Uterus (tissue), 4 donors: ENCODE measurements around the gene FUT3. TPM values are rescaled to one million over a fixed set of nuclear protein-coding genes. Genes with fewer than 3 reads are reported as not detected.
"Not testable (repeated sequence)": the region's sequence is repeated elsewhere in the genome, so short reads cannot be mapped to it uniquely, and the experiment has no call there.

Experiments used
- DNase-seq, 2 donors: peaks; one replicate each; pipeline ENCODE4 v3.0.0-alpha.2; 2019 to 2020
- H3K27ac ChIP-seq, 2 donors: fragments of 200-600 bp; sonication (generic); 1 replicate in 1 of 2; 2 replicates in 1 of 2; pipeline ENCODE4 v1.5.1; 2016 to 2018
- H3K27me3 ChIP-seq, 2 donors: fragments of 200-600 bp; sonication (generic); one replicate each; pipeline ENCODE4 v1.5.1; 2018 to 2019; ENCODE audit warnings: control low read depth in 1 of 2
- H3K36me3 ChIP-seq, 2 donors: fragments of 200-600 bp; sonication (generic); one replicate each; pipeline ENCODE4 v1.5.1; 2019; ENCODE audit warnings: control low read depth in 1 of 2
- H3K4me1 ChIP-seq, 2 donors: fragments of 200-600 bp; sonication (generic); one replicate each; pipeline ENCODE4 v1.5.1; 2018 to 2019; ENCODE audit warnings: control low read depth in 1 of 2
- H3K4me3 ChIP-seq, 2 donors: fragments of 200-600 bp; sonication (generic); 1 replicate in 1 of 2; 2 replicates in 1 of 2; pipeline ENCODE4 v1.5.1; 2018 to 2019; ENCODE audit warnings: mild to moderate bottlenecking in 1 of 2
- H3K9me3 ChIP-seq, 2 donors: fragments of 200-600 bp; sonication (generic); one replicate each; pipeline ENCODE4 v1.5.1; 2019; ENCODE audit warnings: control low read depth in 1 of 2
- CTCF ChIP-seq, 4 experiments: fragments of 200-600 bp in 2 of 4; fragments of 450-650 bp in 2 of 4; sonication (generic) in 2 of 4; IDR thresholded peaks; one replicate each; pipeline ENCODE4 v1.5.1; 2016 to 2019; ENCODE audit warnings: antibody characterized with exemption in 4 of 4, mild to moderate bottlenecking in 2 of 4, moderate library complexity in 1 of 4
- POLR2A ChIP-seq, 2 donors: fragments of 450-650 bp; IDR thresholded peaks; one replicate each; pipeline ENCODE4 v1.6.1; 2016; ENCODE audit warnings: antibody characterized with exemption in 2 of 2, mild to moderate bottlenecking in 1 of 2, moderate library complexity in 1 of 2
- intact Hi-C: fragments of 100-400 bp; cut with DNase I; formaldehyde crosslinking; loops from one replicate; pipeline ENCODE4 v1.15.1; 2023; ENCODE audit warnings: low total_unique reads
- total RNA-seq, 4 donors: library from RNA; depleted of rRNA in 3 of 4; stranded (reverse); fragments of >200 nt in 3 of 4; gene quantifications; one replicate each; pipeline versions ENCODE4 v1.1.0 to v1.2.4, GENCODE V29; 2014 to 2023
- donor health status: DM: yes; HTN: yes; CAD: no.

FUT3 gene
- total RNA-seq, 4 donors from 2014 or later: 0.29 TPM; not detected in 3

GRCh38 chr19:5889288-5889971 is 38.2 kb upstream of the FUT3 start:
- H3K27ac ChIP-seq: no peak overlapping the region
- no peaks in the 10 kb centered on the region for H3K9me3 ChIP-seq
- no peak for TF ChIP-seq CTCF (IDR thresholded peaks at IDR 0.05)
- TF ChIP-seq POLR2A (IDR thresholded peaks at IDR 0.05): no peak
- intact Hi-C loops: no loop called here
- H3K36me3 ChIP-seq: no peaks in the 10 kb centered on the region
- H3K27me3 ChIP-seq: no peaks in the 10 kb centered on the region
- no peak for DNase-seq
- no peak overlapping the region for H3K4me3 ChIP-seq
- peaks cover 0 to 7% of the 10 kb centered on the region in 2 donors for H3K4me1 ChIP-seq

GRCh38 chr19:5884065-5884811 is 33.0 kb upstream of the FUT3 start:
- H3K27ac ChIP-seq, H3K4me1 ChIP-seq, H3K27me3 ChIP-seq, H3K4me3 ChIP-seq, intact Hi-C loops, H3K36me3 ChIP-seq, DNase-seq, H3K9me3 ChIP-seq: not testable (repeated sequence)

GRCh38 chr19:5883157-5883873 is 32.1 kb upstream of the FUT3 start:
- H3K4me1 ChIP-seq, H3K27me3 ChIP-seq, H3K4me3 ChIP-seq, H3K9me3 ChIP-seq, H3K36me3 ChIP-seq, intact Hi-C loops, H3K27ac ChIP-seq, DNase-seq: not testable (repeated sequence)

GRCh38 chr19:5882421-5882968 is 31.2 kb upstream of the FUT3 start:
- H3K4me3 ChIP-seq: no peak overlapping the region
- intact Hi-C loops: no loop called here
- DNase-seq: no peak
- no peaks in the 10 kb centered on the region for H3K9me3 ChIP-seq
- H3K27me3 ChIP-seq: no peaks in the 10 kb centered on the region
- H3K4me1 ChIP-seq: peaks cover 0 to 4% of the 10 kb centered on the region in 2 donors
- TF ChIP-seq POLR2A (IDR thresholded peaks at IDR 0.05) (no peak), CTCF (IDR thresholded peaks at IDR 0.05) (no peak)
- no peak overlapping the region for H3K27ac ChIP-seq
- H3K36me3 ChIP-seq: no peaks in the 10 kb centered on the region

- TF ChIP-seq POLR2A (IDR thresholded peaks at IDR 0.05) (no peak), CTCF (IDR thresholded peaks at IDR 0.05) (no peak)
- Histone ChIP-seq H3K27ac (no peak overlapping the region), H3K4me1 (peaks cover 0 to 4% of the 10 kb centered on the region in 2 donors), H3K4me3 (no peak overlapping the region), H3K9me3 (no peaks in the 10 kb centered on the region), H3K36me3 (no peaks in the 10 kb centered on the region), H3K27me3 (no peaks in the 10 kb centered on the region)
- DNase-seq: no peak
- intact Hi-C loops: no loop called here
These were observed 30.5 kb upstream of the FUT3 start for GRCh38 chr19:5881543-5882299.
